NCI-H2196 treated with DMSO at 0.1 percent for 48 hours (cell line): Measurements from ENCODE around the gene GPAT2.
"Not testable (repeated sequence)": the region's sequence is repeated elsewhere in the genome, so short reads cannot be mapped to it uniquely, and the experiment has no call there.

ENCODE experiments used
- DNase-seq: peaks from one replicate; lab custom pipeline; 2025; ENCODE audit not compliant: unreplicated experiment; lab: John Stamatoyannopoulos, UW

The GPAT2 gene, protein sequence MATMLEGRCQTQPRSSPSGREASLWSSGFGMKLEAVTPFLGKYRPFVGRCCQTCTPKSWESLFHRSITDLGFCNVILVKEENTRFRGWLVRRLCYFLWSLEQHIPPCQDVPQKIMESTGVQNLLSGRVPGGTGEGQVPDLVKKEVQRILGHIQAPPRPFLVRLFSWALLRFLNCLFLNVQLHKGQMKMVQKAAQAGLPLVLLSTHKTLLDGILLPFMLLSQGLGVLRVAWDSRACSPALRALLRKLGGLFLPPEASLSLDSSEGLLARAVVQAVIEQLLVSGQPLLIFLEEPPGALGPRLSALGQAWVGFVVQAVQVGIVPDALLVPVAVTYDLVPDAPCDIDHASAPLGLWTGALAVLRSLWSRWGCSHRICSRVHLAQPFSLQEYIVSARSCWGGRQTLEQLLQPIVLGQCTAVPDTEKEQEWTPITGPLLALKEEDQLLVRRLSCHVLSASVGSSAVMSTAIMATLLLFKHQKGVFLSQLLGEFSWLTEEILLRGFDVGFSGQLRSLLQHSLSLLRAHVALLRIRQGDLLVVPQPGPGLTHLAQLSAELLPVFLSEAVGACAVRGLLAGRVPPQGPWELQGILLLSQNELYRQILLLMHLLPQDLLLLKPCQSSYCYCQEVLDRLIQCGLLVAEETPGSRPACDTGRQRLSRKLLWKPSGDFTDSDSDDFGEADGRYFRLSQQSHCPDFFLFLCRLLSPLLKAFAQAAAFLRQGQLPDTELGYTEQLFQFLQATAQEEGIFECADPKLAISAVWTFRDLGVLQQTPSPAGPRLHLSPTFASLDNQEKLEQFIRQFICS

DNA sequence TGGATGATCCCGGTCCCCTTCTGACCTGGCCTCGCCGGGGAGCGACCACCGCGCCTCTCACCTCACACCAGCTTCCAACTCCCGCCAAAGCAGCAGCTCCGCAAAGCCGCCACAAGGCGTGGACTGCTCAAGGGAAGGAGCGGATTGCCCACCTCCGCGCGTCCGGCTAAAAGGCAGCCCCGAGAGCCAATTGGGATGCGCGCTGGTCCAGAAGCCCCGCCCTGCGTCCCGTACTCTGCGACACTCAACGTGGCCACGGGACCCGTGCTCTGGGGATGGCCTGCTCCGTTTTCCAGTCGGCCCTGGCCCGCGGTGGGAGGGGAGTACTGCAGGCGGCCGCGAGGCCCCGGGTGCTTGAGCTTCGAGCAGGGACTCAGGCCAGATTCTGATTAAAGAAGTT is at the start of gene GPAT2:
Gene GPAT2 (minus strand): TSS at position 125 of the 400 bp plus-strand sequence. CDS start 2,557 bp downstream, outside the sequence.
- not testable (repeated sequence) for DNase-seq

DNA sequence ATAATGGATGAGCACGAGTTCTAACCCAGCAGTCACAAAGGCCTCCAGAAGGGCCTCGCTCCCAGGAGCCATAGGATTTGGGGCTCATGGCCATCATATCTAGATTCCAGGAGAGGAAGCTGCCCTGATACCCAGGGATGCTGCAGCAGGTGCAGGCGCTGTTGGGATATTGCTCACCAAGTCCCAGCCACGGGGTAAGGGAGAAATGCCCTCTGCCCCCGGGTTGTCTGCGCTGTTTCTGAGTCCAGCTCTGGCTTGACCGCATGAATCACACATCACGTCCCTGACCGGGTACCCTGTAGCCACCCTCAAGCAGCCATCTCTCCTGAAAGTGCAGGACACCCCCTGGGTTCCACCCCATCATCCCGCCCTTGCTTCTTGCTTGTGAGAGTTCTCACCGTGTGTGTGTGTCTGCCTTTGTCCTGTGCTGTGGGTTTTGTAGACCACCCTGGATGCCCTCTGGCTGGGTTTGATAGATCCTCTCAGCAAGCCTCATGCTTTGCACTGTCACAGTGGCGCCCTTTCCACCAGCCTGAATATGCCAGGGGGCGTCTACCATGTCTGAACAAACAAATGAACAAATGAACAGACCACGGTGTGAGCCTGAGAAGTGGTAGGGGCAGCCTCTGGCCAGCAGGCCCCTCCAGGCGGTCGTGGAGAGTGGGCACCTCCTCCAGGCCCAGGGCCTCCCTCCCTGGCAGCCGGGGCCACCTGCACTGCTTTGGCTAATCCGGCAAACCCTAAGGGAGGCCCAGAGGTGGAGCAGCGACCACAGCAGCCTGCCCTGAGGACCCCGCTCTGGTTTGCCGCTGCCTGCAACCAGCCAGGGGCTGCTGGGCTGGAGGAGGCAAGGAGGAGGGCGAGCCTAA is 49.5 kb upstream of the GPAT2 start:
- DNase-seq: no peak

GRCh38 chr2:96083064-96083939 is 48.6 kb upstream of the GPAT2 start:
- no peak for DNase-seq

GRCh38 chr2:96082211-96083063 is 47.7 kb upstream of the GPAT2 start:
- DNase-seq: no peak

GRCh38 chr2:96081042-96081441 is 46.3 kb upstream of the GPAT2 start:
- DNase-seq: no peak

DNA sequence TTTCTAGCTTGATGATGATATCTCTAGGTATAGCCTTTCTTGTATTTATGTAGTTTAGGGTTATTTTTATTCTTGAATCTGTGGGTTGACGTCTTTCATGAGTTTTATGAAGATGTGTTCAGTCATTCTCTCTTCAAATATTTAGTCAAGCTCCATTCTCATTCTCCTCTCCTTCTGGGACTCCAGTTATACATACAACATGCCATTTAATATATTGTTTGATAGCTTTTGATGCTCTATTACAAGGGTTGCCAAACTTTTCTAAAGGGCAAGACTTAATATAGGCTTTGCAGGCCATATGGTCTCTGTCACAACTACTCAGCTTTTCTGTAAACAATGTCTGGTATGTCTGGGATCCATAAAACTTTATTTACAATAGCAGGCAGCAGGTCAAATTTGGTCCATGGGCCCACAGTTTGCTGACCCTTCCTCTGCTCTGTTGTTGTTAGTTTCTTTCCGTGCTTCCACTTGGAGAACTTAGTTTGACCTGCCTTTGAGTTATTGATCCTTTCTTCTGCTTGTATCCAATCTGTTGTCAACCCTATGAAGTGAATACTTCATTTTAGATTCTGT is 40.6 kb upstream of the GPAT2 start:
- DNase-seq: no peak

GRCh38 chr2:96074156-96074555 is 39.4 kb upstream of the GPAT2 start:
- no peak for DNase-seq

DNA sequence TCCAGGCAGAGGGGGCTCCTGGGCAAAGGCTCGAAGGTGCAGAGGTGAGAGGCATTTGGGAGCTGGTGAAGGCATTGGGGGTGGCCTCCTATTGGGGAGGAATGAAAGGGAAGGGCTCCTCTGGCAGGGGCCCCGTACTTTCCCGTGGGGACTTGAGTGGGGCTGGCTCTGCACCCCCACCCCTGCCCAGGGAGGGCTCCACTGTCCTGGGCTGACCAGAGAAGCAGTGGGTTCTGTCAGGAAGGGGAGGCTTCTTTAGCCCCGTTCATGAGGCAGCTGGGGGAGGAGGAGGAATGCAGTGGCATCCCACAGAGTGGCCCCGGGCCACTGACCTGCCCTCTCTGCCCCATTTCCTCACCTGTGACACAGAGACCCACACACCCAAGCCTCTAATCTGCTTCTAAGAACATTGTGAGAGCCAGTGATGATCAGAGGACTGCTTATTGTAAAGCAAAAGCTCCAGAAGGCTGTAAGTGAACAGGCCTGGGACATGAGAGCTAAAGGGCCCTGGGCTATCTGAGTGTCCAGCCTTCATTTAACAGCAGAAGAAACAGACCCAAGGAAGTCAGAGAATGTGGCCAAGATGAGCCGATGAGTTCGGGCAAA is 38.6 kb upstream of the GPAT2 start:
- DNase-seq: no peak

- no peak for DNase-seq
Observed at GRCh38 chr2:96072746-96073145, 38.0 kb upstream of the GPAT2 start.

- DNase-seq: not testable (repeated sequence)
Observed at GRCh38 chr2:96071977-96072491, 37.3 kb upstream of the GPAT2 start.

- DNase-seq: not testable (repeated sequence)
Observed at GRCh38 chr2:96071087-96071976, 36.6 kb upstream of the GPAT2 start.

DNA sequence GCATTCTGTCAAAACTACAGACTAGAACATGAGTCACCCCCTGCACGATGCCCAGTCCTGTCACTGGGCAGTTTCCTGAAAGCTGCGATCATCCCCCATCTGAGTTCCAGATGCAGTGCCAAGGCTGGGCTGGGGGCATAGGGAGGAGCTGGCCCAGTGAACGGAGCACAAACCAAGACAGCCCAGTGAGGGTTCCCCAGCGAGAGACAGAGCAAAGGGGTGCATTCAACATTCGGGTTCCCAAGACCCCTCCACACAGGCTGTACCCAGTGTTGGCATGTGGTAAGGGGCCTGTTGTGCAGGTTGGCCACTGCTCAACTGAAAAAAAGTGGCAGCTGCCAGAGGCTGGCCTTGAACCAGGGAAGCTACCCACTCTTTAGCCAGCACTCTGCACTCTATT is 35.6 kb upstream of the GPAT2 start:
- DNase-seq: not testable (repeated sequence)

GRCh38 chr2:96069878-96070277 is 35.2 kb upstream of the GPAT2 start:
- DNase-seq: not testable (repeated sequence)

DNA sequence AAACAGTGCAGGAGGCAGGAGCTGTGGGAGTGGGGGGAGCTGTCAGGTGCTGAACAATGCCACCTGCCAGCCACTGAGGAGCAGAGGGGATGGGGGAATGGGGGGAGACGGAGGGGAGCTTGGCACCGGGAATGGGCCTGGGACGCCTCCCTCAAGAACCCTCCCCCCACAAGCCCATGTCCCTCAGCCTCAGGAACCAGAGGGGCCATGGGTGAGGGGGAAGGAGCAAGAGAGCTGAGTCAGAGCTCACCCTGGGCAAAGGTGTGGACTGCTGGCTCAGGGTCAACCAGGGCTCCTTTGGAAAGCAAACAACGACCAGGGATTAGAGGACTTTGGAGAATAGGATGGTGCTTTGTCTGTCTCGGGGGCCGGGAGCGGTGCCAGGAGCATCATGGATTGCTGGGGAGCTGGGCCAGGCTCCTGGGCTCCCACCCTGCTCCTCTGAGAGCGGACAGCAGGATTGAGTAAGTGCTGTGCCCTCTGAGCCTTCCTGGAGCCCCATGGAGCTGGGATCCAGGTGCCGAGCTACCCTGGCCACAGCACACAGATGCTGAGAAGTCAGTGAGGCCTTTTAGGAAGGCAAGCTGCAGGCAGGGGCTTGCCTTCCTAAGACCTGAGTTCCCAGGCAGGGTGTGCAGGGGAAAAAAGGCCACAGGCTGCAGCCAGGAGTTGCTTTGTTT is 33.3 kb upstream of the GPAT2 start:
- not testable (repeated sequence) for DNase-seq

GRCh38 chr2:96067098-96067660 is 32.5 kb upstream of the GPAT2 start:
- not testable (repeated sequence) for DNase-seq

DNA sequence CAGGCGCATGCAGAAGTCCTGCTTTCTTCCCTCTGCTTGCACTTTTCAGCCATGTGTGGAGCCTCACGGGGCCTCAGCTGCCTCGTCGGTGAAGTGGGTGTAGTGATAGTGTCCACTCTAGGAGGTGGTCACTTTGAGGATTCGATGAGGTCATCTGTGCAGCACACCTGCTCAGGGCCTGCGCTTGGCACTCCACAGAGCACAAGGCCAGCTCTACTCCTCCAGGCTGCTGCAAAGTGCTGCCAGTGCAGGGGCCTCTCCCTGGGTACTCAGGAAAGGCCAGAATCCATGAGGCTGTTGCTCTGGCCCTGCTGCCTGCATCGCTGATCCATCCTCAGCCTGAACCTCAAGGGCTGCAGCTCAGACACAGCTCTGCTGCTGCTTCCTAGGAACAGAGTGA is 31.8 kb upstream of the GPAT2 start:
- DNase-seq: not testable (repeated sequence)
